ENCODE results near the gene ESR1. TPM values are rescaled to one million over a fixed set of nuclear protein-coding genes. Genes with fewer than 3 reads are reported as not detected.

Gene ESR1
- total RNA-seq, 2 donors from 2014 or later, result 0.07 to 1.3 TPM

GRCh38 chr6:151796842-151797530 is 10.5 kb upstream of the ESR1 start:
- peaks cover 22% of the 10 kb centered on the region for H3K27me3 Mint-ChIP-seq (ENCODE audit: low read depth)
- H3K27ac Mint-ChIP-seq, result no peak overlapping the region
- no peak overlapping the region for H3K4me3 Mint-ChIP-seq
- no peak for ATAC-seq (replicated peaks in 1 of 2)
- H3K4me1 Mint-ChIP-seq (ENCODE audit: low read depth), result no peaks in the 10 kb centered on the region
- no peak for DNase-seq
- no peaks in the 10 kb centered on the region for H3K36me3 Mint-ChIP-seq (ENCODE audit: insufficient read depth in 2 of 2)
- H3K9me3 Mint-ChIP-seq, result no peaks in the 10 kb centered on the region

DNA sequence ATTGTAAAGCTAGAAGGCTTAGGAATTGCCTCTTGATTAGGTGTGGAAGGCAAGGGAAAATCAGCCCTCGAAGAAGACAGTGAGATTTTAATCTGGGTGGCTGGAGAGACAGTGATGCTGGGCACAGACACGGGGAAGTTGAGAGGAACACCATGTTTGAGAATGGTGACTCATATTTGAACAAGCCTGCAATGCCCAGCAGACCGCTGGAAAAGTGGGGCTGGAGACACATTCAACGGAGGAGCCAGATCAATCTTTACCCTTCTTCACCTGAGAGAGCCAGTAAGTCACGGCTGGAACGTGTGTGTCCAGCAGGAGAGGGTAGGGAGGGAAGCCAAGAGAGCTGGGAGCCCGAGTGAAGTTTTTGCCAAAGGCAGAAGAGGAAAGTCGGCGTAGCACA is 3.7 kb upstream of the ESR1 start:
- DNase-seq (no peak), ATAC-seq (replicated peaks in 1 of 2) (no peak)
- Mint-ChIP-seq H3K27me3 (ENCODE audit: low read depth) (peaks cover 54% of the 10 kb centered on the region), H3K27ac (no peak overlapping the region), H3K9me3 (no peaks in the 10 kb centered on the region), H3K36me3 (ENCODE audit: insufficient read depth in 2 of 2) (no peaks in the 10 kb centered on the region), H3K4me1 (ENCODE audit: low read depth) (peaks cover 11% of the 10 kb centered on the region), H3K4me3 (no peak overlapping the region)

DNA sequence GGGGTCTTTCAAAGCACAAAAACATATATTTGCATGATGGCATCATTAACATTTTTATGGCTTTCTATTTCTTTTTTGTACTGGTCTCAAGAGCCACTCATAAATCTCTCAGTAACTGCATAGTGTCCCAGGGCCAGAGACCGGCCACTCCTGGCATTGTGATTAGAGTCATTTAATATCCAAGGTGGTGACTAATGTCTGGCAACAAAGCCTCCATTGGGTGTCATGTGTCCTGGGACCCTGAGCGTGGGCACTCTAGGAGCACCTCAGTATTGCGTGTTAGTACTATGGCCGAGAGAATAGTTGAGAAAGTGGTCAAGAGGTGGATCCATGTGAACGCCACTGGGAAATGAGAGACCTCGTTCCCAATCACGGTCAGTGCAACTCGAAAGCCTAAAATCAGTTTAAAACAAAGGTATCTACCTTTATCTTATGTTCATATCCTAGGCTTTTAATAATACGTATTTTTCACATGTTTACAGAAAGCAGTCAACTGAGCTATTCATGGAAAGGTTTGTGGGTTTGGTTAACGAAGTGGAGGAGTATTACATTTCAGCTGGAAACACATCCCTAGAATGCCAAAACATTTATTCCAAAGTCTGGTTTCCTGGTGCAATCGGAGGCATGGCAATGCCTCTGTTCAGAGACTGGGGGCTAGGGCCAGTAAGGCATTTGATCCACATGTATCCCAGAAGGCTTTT is 2.7 kb upstream of the ESR1 start:
- Mint-ChIP-seq H3K36me3 (ENCODE audit: insufficient read depth in 2 of 2) (peaks cover 0 to 2% of the 10 kb centered on the region in 2 donors), H3K27ac (no peak overlapping the region), H3K27me3 (ENCODE audit: low read depth) (peaks cover 59% of the 10 kb centered on the region), H3K9me3 (no peaks in the 10 kb centered on the region), H3K4me3 (no peak overlapping the region), H3K4me1 (ENCODE audit: low read depth) (peaks cover 18% of the 10 kb centered on the region)
- DNase-seq (no peak), ATAC-seq (replicated peaks in 1 of 2) (no peak)

- no peak for ATAC-seq (replicated peaks in 1 of 2)
Observed at GRCh38 chr6:151805286-151805840, 2.1 kb upstream of the ESR1 start.

DNA sequence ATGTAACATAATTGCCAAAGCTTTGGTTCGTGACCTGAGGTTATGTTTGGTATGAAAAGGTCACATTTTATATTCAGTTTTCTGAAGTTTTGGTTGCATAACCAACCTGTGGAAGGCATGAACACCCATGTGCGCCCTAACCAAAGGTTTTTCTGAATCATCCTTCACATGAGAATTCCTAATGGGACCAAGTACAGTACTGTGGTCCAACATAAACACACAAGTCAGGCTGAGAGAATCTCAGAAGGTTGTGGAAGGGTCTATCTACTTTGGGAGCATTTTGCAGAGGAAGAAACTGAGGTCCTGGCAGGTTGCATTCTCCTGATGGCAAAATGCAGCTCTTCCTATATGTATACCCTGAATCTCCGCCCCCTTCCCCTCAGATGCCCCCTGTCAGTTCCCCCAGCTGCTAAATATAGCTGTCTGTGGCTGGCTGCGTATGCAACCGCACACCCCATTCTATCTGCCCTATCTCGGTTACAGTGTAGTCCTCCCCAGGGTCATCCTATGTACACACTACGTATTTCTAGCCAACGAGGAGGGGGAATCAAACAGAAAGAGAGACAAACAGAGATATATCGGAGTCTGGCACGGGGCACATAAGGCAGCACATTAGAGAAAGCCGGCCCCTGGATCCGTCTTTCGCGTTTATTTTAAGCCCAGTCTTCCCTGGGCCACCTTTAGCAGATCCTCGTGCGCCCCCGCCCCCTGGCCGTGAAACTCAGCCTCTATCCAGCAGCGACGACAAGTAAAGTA is 547 bp upstream of the ESR1 start:
- Mint-ChIP-seq H3K4me1 (ENCODE audit: low read depth) (peaks cover 18% of the 10 kb centered on the region), H3K9me3 (no peaks in the 10 kb centered on the region), H3K36me3 (ENCODE audit: insufficient read depth in 2 of 2) (peaks cover 0 to 2% of the 10 kb centered on the region in 2 donors), H3K27me3 (ENCODE audit: low read depth) (peaks cover 71% of the 10 kb centered on the region), H3K27ac (no peak overlapping the region), H3K4me3 (peak overlapping the region; percentile 52 to 77)
- peak in 1 of 2 donors; percentile 37 for ATAC-seq (replicated peaks in 1 of 2)
- DNase-seq, result no peak

More at GRCh38 chr6:151805286-151805840, 2.1 kb upstream of the ESR1 start:
- Mint-ChIP-seq H3K4me3 (no peak overlapping the region), H3K9me3 (no peaks in the 10 kb centered on the region), H3K36me3 (ENCODE audit: insufficient read depth in 2 of 2) (peaks cover 0 to 2% of the 10 kb centered on the region in 2 donors), H3K4me1 (ENCODE audit: low read depth) (peaks cover 18% of the 10 kb centered on the region), H3K27ac (no peak overlapping the region), H3K27me3 (ENCODE audit: low read depth) (peaks cover 61% of the 10 kb centered on the region)
- no peak for DNase-seq

GRCh38 chr6:151808371-151809241 is 1.1 kb downstream of the ESR1 start:
- Mint-ChIP-seq H3K4me1 (ENCODE audit: low read depth) (peaks cover 18% of the 10 kb centered on the region), H3K4me3 (peak overlapping the region; percentile 81 to 86), H3K36me3 (ENCODE audit: insufficient read depth in 2 of 2) (peaks cover 0 to 2% of the 10 kb centered on the region in 2 donors), H3K27me3 (ENCODE audit: low read depth) (peaks cover 66% of the 10 kb centered on the region), H3K27ac (no peak overlapping the region), H3K9me3 (no peaks in the 10 kb centered on the region)
- peak; percentile 30 to 52 for ATAC-seq (replicated peaks in 1 of 2)
- no peak for DNase-seq

DNA sequence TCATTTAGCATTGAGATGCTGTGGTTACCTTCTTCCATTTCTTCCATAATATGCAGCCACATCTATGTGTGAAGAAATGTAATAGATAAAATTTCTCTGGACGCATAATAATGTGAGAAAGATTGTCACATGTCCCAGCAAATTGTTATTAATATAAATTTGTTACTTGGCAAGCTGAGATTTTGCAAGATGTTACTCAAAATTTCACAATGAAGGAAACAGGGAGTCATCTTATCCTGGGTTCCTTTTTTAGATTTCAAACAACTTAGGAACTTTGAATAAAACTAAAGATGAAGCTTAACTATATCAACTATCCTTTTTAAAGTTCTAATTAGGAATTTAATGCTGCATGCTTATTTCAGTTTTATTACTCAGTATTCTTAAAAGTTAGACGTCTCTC is 3.6 kb downstream of the ESR1 start:
- ATAC-seq (replicated peaks in 1 of 2), result no peak
- Mint-ChIP-seq H3K27me3 (ENCODE audit: low read depth) (peaks cover 51% of the 10 kb centered on the region), H3K27ac (no peak overlapping the region), H3K36me3 (ENCODE audit: insufficient read depth in 2 of 2) (peaks cover 0 to 2% of the 10 kb centered on the region in 2 donors), H3K4me1 (ENCODE audit: low read depth) (peaks cover 18% of the 10 kb centered on the region), H3K9me3 (no peaks in the 10 kb centered on the region), H3K4me3 (no peak overlapping the region)
- no peak for DNase-seq

DNA sequence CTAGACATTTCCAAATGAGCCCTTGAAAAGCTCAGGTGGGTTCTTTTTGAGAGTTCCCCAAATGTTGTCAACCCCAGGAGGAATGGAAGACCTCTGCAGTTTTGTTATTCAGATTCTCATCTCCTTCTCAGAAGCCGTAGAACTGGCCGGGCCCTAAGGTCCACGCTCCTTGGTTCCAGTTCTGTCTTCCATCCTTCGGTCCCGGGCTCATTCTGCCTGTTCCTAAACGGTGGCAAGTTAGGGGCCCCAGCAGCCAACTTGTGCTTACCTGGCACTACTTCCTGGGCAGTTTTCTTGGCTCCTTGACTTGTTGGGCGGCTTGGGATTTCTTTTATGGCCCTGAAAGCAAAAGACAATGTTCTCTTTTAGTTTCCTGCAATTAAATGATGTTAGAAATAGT is 6.4 kb downstream of the ESR1 start:
- peaks cover 43% of the 10 kb centered on the region for H3K27me3 Mint-ChIP-seq (ENCODE audit: low read depth)
- H3K27ac Mint-ChIP-seq, result no peak overlapping the region
- DNase-seq (no peak), ATAC-seq (replicated peaks in 1 of 2) (no peak)
- no peaks in the 10 kb centered on the region for H3K9me3 Mint-ChIP-seq
- peaks cover 6% of the 10 kb centered on the region for H3K4me1 Mint-ChIP-seq (ENCODE audit: low read depth)
- no peak overlapping the region for H3K4me3 Mint-ChIP-seq
- peaks cover 0 to 2% of the 10 kb centered on the region in 2 donors for H3K36me3 Mint-ChIP-seq (ENCODE audit: insufficient read depth in 2 of 2)

DNA sequence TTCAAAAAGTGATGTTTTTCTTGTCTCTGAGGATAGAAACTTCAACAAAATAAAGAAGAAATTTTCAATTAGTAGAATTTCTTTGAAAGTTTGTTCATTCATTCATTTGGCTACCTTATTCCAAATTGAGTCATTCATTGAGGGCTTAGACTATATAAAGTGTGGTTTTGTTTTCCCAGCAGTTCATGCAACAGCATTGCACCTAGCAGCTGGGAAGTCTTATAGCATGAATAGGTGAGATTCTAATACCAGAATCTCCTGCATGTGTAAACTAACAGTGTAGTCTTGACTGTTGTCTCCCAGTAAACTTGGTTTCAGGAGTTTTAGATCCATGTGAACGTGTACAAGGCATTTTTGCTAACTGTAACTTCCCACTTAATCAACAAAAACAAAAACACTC is 7.1 kb downstream of the ESR1 start:
- Mint-ChIP-seq H3K27ac (no peak overlapping the region), H3K9me3 (no peaks in the 10 kb centered on the region), H3K36me3 (ENCODE audit: insufficient read depth in 2 of 2) (no peaks in the 10 kb centered on the region), H3K27me3 (ENCODE audit: low read depth) (peaks cover 35% of the 10 kb centered on the region), H3K4me1 (ENCODE audit: low read depth) (no peaks in the 10 kb centered on the region), H3K4me3 (no peak overlapping the region)
- ATAC-seq (replicated peaks in 1 of 2), result no peak
- no peak for DNase-seq

GRCh38 chr6:151822252-151823111 is 15.0 kb downstream of the ESR1 start:
- Mint-ChIP-seq H3K4me1 (ENCODE audit: low read depth) (no peaks in the 10 kb centered on the region), H3K27me3 (ENCODE audit: low read depth) (no peaks in the 10 kb centered on the region), H3K9me3 (no peaks in the 10 kb centered on the region), H3K36me3 (ENCODE audit: insufficient read depth in 2 of 2) (no peaks in the 10 kb centered on the region), H3K4me3 (no peak overlapping the region), H3K27ac (no peak overlapping the region)
- no peak for DNase-seq
- no peak for ATAC-seq (replicated peaks in 1 of 2)

DNA sequence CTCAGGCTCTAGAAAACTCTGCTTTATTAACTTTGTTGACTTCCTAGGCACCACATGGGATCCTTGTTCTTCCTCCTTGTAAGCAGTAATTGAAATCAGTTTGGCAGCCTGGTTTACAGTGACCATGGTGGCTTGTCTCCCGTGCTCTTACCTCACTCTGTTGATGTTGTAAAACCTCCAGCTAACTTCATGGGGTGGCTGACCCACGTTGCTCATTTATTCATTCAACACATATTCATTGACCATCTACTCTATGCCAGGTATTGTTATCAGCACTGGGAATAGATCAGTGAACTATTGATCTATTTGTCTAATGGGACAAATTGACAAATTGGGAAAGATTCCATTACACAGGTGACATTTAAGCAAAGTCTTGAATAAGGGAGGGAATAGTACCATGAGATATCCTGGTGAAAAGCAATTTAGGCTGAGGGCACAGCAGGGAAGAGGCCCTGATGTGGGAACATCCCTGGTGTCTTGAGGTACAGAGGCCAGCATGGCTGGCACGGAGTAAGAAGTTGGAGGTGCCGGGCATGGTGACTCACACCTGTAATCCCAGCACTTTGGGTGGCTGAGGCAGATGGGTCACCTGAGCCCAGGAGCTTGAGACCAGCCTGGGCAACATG is 19.1 kb downstream of the ESR1 start:
- no peak overlapping the region for H3K4me3 Mint-ChIP-seq
- no peak overlapping the region for H3K27ac Mint-ChIP-seq
- ATAC-seq (replicated peaks in 1 of 2), result no peak
- no peaks in the 10 kb centered on the region for H3K9me3 Mint-ChIP-seq
- H3K4me1 Mint-ChIP-seq (ENCODE audit: low read depth), result no peaks in the 10 kb centered on the region
- DNase-seq, result no peak
- no peaks in the 10 kb centered on the region for H3K27me3 Mint-ChIP-seq (ENCODE audit: low read depth)
- H3K36me3 Mint-ChIP-seq (ENCODE audit: insufficient read depth in 2 of 2), result no peaks in the 10 kb centered on the region
